Left hindlimb (tissue), 1 donor: ENCODE results near the gene NPR3.
A peak's percentile ranks its signal among the peaks of the same experiment; 100 is the strongest.

ENCODE experiments used
- DNase-seq: peaks from one replicate; pipeline ENCODE4 v3.0.0-alpha.2; 2018

The NPR3 gene

GRCh38 chr5:32710550-32711361, at the start of gene NPR3:
Gene NPR3 (plus strand): TSS chr5:32711321. CDS start chr5:32711777, 456 bp downstream.
- DNase-seq: peak; percentile 57

GRCh38 chr5:32664523-32664922, 46.6 kb upstream of the NPR3 start:
- no peak for DNase-seq

- no peak for DNase-seq
Observed at GRCh38 chr5:32668552-32668951, 42.6 kb upstream of the NPR3 start.

DNA sequence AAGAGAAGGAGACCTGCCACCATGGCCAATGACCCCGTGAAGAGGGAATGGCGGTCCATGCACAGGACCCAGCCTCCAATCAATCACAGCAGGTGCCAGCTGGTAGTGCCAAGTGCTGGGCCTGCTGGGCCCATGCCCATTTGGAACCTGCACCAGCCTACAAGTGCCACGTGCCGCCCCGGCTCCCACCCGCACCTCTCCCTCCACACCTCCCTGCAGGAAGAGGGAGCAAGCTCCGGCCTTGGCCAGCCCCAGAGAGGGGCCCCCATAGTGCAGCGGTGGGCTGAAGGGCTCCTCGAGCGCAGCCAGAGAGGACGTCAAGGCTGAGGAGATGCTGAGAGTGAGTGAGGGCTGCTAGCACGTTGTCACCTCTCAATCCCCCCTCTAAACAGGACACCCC, 37.8 kb upstream of the NPR3 start:
- no peak for DNase-seq

DNA sequence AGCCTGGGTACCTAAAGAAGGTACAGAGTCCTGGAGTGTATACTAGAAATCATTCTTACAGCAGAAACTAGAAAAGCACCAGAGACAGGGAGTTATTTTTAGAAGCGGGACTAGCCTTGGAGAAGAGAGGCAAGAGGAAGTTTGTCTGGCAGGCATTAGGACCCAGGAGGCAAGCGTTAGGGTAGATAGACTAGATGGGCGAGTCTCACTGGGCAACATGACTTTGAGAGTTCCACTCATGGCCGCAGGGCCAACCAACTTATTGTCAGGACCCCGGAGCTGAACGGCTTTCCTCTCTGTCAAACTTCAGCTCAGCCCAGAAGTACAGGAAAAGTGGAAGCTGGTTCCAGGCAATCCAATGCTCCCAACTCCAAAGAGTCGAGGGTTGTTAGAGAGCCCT, 34.1 kb upstream of the NPR3 start:
- no peak for DNase-seq

DNA sequence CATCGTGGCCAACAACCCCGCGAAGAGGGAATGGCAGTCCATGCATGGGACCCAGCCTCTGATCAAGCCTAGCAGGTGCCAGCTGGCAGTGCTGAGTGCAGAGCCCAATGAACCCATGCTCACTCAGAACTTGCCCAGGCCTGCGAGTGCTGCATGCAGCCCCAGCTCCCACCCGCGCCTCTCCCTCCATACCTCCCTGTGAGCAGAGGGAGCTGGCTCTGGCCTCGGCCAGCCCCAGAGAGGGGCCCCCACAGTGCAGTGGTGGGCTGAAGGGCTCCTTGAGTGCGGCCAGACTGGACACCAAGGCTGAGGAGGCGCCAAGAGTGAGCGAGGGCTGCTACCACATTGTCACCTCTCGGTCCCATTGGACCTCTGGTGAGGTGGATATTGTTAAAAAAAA, 32.6 kb upstream of the NPR3 start:
- no peak for DNase-seq

- DNase-seq: no peak
Observed at GRCh38 chr5:32679218-32679617, 31.9 kb upstream of the NPR3 start.

DNA sequence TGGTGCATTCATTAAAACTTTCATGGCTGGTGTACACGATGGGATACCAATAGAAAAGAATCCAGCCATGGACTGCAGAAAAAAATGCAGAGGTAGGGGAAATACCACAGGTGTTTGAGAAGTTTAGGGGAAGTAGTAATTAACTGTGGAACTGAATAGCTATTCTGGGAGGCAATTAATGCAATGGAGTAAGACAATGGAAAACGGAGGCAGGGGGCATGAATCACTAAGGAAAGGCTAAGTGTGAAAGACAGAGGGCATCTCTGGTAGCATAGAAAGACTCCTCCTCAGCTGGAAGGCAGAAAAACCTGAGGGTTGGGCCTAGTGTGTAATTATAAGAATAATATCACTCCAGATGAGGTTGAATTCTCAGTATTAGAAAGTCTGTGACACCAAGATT, 30.9 kb upstream of the NPR3 start:
- DNase-seq: no peak

DNA sequence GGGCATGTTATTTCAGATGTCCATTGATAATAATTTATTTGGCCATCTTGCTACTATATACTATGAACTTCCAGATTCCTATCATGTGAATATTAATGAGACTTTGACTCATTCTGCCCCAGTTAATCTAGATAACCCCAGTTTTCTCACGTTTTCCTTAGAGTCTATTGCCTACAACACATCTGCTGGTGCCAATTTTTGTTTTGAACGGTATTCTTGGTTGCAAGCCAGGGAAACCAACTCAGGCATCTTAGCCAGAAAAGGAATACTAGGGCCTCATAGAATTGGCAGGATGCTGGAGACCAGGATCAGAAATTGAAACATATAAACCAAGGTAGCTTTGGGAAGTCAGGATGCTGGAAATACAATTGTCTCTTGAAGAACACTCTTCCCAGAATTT, 28.0 kb upstream of the NPR3 start:
- DNase-seq: no peak

DNA sequence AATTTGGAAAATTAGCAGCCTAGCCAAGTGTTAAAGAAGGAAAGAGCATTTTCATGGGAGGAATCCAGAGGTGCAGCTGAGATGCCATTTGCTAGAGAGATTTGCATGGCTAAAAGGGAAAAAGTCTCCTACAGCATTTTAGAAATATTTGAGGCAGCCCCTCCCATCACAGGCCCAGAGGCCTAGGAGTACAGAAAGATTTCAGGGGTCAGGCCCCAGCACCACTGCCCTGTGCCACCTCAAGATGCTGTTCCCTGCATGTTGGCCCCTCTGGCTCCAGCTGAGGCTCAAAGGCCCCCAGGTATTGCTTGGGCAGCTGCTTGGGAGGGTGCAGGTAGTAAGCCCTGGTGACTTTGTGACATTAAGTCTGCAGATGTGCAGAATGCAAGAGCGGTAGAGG, 26.9 kb upstream of the NPR3 start:
- no peak for DNase-seq

GRCh38 chr5:32686799-32687498, 24.2 kb upstream of the NPR3 start:
- no peak for DNase-seq

GRCh38 chr5:32687499-32687831, 23.7 kb upstream of the NPR3 start:
- DNase-seq: no peak

GRCh38 chr5:32690153-32690552, 21.0 kb upstream of the NPR3 start:
- no peak for DNase-seq

- DNase-seq: no peak
Observed at GRCh38 chr5:32690666-32691065, 20.5 kb upstream of the NPR3 start.

DNA sequence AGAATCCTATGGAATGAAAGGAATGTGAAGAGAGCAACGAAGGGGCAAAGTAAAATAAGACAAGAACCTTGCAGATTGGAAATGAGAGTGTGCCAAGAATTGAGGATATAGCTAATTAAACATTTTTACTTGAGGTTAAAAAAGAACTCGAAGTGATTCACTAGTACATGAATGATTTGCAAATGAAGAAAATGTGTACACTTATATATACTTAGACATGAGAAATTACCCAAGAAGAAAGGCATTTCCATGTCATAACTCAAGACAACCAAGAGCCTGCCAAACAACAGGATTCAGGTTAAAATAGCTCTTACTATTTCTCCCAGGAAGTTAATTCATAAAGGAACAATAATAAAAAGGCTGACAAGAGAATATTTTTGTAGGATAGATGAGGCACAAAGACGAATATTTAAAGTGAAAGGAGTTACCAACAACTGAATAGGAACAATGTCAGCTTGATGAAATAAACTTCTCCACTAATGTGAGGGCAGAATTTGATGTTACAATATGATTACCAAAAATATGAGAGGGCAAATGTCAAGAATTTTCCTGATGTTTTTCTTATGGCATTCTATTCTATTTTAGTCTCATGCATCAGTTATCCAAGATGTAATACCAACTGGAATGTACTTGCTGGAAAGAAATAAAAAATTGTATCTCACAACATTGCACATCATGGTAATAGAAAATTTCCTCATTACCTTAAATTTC, 18.9 kb upstream of the NPR3 start:
- no peak for DNase-seq

- no peak for DNase-seq
Observed at GRCh38 chr5:32703957-32704356, 7.2 kb upstream of the NPR3 start.

- DNase-seq: no peak
Observed at GRCh38 chr5:32707418-32707997, 3.6 kb upstream of the NPR3 start.

DNA sequence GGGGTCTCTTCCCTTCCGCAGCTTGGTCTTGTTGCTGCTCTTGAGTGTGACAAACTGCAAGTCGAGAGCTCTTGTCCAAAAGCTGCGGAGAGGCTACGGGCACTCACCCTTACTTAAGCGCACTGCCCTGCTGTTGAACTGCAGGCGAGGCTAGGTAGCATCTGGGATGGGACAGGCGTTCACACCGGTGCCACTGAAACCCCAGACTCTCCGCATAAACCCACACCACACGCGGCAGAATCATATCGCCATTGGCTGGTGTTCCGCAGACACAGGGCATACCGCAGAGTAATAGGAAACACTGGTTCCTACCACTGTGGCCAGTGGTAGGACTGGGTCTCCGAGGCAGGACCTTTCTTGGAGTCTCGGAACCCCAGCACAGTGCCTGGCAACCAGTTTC, 2.2 kb upstream of the NPR3 start:
- no peak for DNase-seq

DNA sequence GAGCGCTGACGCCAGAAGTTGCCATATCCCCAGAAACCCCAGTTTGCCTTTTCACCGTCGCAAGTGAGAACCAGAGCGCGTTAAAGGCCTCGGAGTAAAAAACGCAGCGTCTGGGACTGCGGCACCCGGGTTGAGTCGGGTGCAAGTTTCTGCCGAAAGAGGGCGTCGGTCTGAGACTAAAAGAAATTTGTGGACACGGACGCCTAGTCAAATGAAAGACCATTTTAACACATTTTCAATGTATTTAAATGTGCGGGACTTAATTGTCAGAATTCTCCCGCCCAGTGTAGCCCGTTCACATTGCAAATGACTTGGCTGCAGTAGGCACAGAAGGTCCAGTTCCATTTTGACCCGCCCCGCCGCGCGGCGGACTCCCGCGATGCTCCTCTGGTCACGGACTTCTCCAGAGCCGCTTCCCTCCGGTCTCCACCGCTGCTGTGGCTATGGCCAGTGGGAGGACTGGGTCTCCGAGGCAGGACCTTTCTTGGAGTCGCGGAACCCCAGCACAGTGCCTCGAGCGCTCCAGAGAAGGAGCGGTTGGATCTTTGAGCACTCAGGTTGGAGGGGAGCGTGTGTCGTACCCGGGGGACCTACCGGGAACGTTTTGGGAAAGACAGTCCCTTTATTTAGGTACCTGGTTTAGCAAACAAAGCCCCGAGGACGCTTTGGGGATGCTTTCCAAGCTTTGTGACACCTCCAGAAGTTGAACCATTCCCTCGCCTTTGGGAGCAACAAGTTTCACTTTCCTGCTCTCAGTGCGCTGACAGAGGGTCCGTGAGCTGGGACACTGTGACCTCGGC, 1.2 kb upstream of the NPR3 start:
- DNase-seq: peak; percentile 80

GRCh38 chr5:32711362-32711680, 200 bp downstream of the NPR3 start:
- DNase-seq: no peak

- peak; percentile 53 for DNase-seq
Observed at GRCh38 chr5:32711681-32712480, 760 bp downstream of the NPR3 start.
